ENCODE data around the gene NFAT5.
"Not testable (repeated sequence)": the region's sequence is repeated elsewhere in the genome, so short reads cannot be mapped to it uniquely, and the experiment has no call there.

NFAT5 gene, protein sequence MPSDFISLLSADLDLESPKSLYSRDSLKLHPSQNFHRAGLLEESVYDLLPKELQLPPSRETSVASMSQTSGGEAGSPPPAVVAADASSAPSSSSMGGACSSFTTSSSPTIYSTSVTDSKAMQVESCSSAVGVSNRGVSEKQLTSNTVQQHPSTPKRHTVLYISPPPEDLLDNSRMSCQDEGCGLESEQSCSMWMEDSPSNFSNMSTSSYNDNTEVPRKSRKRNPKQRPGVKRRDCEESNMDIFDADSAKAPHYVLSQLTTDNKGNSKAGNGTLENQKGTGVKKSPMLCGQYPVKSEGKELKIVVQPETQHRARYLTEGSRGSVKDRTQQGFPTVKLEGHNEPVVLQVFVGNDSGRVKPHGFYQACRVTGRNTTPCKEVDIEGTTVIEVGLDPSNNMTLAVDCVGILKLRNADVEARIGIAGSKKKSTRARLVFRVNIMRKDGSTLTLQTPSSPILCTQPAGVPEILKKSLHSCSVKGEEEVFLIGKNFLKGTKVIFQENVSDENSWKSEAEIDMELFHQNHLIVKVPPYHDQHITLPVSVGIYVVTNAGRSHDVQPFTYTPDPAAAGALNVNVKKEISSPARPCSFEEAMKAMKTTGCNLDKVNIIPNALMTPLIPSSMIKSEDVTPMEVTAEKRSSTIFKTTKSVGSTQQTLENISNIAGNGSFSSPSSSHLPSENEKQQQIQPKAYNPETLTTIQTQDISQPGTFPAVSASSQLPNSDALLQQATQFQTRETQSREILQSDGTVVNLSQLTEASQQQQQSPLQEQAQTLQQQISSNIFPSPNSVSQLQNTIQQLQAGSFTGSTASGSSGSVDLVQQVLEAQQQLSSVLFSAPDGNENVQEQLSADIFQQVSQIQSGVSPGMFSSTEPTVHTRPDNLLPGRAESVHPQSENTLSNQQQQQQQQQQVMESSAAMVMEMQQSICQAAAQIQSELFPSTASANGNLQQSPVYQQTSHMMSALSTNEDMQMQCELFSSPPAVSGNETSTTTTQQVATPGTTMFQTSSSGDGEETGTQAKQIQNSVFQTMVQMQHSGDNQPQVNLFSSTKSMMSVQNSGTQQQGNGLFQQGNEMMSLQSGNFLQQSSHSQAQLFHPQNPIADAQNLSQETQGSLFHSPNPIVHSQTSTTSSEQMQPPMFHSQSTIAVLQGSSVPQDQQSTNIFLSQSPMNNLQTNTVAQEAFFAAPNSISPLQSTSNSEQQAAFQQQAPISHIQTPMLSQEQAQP (N-terminal part only)

DNA sequence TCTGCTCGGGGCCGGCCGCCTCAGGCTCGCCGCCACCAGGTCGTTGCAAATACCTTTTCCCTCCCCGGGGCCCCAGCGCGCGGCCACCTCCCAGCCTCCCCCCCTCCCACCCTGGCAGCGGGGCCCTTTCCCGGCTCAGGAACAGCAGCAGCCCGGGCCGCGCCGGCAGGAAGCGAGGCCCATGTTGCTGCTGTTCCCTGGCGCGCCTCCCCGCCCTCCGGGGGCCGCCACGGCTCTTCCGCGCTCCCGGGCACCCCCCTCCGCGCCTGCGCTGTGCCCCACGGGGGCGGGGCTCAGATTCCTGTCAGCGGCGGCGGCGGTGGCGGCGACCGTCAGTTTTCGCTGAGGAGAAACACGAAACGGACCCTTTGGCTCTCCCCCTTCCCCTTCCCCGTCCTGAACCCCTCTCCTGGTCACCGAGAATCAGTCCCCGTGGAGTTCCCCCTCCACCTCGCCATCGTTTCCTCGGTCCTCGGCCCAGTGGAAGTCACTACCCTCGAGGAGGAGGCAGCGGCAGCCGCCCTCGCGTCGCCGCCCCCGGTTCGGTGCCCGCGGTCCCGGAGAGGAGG is at the start of gene NFAT5:
TSS of gene NFAT5 (plus strand) at position 296 of the 569 bp plus-strand sequence. CDS start 336 bp downstream, outside the sequence.
- DNase-seq (ENCODE audit: low read depth, low spot score): peak; percentile 16

DNA sequence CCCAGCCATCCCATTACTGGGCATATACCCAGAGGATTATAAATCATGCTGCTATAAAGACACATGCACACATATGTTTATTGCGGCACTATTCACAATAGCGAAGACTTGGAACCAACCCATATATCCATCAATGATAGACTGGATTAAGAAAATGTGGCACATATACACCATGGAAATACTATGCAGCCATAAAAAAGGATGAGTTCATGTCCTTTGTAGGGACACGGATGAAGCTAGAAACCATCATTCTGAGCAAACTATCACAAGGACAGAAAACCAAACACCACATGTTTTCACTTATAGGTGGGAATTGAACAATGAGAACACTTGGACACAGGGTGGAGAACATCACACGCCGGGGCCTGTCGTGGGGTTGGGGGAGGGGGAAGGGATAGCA is 47.9 kb upstream of the NFAT5 start:
- H3K27ac ChIP-seq; DNase-seq (ENCODE audit: low read depth, low spot score): not testable (repeated sequence)

More for the DNA sequence above, at the start of gene NFAT5:
- peak within 1 kb of the TSS; percentile 95 for H3K27ac ChIP-seq

- no peak for DNase-seq (ENCODE audit: low read depth, low spot score)
- peak overlapping the region; percentile 31 for H3K27ac ChIP-seq
These were observed 45.4 kb upstream of the NFAT5 start for GRCh38 chr16:69520413-69520799.

GRCh38 chr16:69520800-69521602 is 44.8 kb upstream of the NFAT5 start:
- DNase-seq (ENCODE audit: low read depth, low spot score): no peak
- H3K27ac ChIP-seq: peak overlapping the region; percentile 31

DNA sequence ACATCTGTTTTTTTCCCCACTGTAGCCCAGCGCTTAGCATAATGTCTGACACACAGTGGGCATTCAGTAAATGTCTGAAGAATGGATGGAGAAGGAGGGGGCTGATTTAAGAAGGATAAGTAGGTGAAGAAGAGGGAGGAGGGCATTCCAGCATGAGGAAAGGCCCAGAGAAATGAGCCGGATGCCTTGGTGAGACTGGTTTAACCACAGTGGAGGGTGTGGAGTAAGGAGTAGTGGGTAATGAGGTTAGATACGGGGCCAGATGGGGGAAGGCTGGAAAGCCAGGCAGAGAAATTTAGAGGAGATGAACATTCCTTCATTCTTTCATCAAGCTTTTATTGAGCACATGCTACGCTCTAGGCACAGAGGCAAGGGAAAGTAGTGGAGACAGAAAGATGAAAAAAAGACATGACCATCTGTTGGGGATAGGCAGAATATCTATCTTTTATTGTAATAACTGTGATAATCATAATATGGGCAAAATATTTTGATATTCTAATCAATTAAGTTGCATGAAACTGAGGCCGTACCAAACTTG is 43.7 kb upstream of the NFAT5 start:
- no peak for DNase-seq (ENCODE audit: low read depth, low spot score)
- no peak overlapping the region for H3K27ac ChIP-seq

DNA sequence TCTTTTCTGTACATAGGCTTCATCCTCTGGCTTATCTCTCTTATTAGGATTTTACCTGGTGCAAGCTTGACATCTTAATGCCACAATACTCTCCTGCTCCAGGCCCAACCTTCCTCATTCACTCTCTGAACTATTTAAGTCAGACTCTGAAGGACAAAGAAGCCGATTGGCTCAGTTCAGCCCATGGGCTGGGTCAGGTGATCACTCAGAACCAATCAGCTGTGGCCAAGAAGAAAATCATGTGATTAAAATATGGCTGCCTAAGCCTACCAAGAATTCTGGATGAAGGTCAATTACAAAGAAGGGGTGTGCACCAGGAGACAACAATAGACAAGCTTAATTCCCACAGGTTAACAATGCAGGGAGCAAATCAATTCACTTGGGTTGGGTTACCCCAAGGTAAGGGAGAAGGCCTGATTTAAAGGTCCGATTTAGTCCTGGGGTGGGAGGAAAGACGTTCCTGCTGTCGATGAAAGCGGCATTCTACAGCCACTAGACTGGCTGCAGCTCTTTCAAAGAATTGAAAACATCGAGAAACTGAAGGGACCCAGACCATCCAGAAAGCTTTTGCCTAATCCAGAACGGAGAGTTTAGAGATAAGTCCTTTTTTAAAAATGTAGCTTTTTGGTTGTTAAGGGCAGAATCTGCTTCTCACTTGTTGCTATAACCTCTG is 42.9 kb upstream of the NFAT5 start:
- no peak overlapping the region for H3K27ac ChIP-seq
- DNase-seq (ENCODE audit: low read depth, low spot score): no peak

DNA sequence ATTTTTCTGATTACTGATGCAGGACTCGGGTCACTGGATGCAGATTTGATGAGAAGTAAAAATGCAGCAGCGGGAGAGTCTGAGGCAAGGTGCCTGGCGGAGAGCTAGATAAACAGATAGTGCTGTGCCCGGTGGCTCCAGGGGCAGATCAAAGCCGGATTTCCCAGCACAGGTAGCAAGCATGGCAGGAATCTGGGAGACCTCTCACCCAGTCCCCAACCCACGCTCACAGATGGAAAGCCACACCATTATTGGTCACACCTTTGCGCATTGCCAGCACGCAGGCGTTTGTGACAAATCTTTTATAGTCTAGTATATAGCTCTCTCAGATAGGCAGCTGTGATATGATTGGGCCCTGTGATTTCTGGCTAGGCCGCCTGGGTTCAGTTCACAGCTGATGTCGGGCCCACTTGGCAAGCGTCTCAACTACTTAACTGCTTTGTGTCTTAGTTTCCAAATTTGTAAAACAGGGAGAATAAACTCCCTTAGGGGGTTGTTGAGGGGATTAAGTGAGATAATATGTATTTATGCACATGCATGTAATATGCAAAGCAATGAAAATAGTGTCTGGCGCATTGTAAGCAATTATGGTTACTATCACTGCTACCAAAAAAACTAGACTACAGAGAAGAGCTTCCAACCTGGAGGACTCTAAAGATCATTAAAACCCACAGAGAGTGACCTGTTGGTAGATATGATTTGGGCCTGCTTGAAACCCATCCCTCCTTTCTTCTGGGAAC is 42.0 kb upstream of the NFAT5 start:
- no peak for DNase-seq (ENCODE audit: low read depth, low spot score)
- H3K27ac ChIP-seq: no peak overlapping the region

GRCh38 chr16:69526831-69527655 is 38.7 kb upstream of the NFAT5 start:
- H3K27ac ChIP-seq: no peak overlapping the region
- no peak for DNase-seq (ENCODE audit: low read depth, low spot score)

GRCh38 chr16:69531988-69532387 is 33.8 kb upstream of the NFAT5 start:
- DNase-seq (ENCODE audit: low read depth, low spot score): no peak
- H3K27ac ChIP-seq: peak overlapping the region; percentile 98

DNA sequence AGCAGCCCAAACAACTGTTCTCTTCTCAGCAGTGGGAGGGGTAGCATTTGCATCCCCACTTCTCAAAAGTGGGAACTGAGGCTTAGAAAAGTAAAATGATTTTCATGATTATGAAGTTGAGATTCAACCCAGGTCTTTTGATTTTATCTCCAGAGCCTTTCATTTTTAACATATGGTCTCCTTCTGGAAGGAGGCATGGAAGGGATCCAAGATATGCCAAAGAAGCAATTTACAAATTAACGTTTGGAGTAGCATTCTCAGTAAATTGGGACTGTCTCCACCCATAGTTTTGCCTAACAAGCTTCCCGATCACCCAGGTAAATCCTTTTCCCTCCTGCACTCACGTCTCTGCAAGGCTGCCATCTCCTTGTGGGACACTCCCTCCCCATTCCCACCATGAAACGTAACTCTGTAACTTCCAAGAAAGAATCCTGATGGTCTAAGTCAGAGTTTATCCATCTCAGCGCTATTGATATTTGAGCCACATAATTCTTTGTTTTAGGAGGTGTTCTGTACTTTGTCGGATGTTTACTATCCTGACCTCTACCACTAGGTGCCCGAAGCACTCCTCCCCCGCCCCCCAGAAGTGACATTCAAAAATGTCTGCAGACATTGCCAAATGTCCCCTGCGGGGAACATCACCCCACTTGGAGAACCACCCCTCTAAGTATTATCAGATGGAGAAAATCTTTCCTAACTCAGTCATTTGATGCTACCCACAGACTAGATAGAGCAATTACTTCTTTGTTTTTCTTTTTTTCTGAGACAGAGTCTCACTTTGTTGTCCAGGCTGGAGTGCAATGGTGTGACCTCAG is 32.9 kb upstream of the NFAT5 start:
- no peak for DNase-seq (ENCODE audit: low read depth, low spot score)

DNA sequence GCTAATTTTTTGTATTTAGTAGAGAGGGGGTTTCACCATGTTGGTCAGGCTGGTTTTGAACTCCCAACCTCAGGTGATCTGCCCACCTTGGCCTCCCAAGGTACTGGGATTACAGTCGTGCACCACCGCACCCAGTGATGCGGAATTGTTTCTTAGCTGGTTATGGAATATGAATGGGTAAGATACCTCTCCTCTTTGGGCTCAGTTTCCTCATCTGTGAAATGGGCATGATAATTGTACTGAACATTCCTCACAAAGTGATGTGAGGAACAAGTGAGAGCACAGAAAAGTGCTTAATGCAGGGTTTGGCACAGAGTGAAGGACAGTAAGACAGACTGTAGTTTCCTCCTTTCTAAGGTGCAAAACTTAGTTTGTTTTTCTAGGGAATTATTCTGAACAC is 31.0 kb upstream of the NFAT5 start:
- H3K27ac ChIP-seq: peak overlapping the region; percentile 62
- DNase-seq (ENCODE audit: low read depth, low spot score): no peak

More for the DNA sequence above, 32.9 kb upstream of the NFAT5 start:
- H3K27ac ChIP-seq: no peak overlapping the region

DNA sequence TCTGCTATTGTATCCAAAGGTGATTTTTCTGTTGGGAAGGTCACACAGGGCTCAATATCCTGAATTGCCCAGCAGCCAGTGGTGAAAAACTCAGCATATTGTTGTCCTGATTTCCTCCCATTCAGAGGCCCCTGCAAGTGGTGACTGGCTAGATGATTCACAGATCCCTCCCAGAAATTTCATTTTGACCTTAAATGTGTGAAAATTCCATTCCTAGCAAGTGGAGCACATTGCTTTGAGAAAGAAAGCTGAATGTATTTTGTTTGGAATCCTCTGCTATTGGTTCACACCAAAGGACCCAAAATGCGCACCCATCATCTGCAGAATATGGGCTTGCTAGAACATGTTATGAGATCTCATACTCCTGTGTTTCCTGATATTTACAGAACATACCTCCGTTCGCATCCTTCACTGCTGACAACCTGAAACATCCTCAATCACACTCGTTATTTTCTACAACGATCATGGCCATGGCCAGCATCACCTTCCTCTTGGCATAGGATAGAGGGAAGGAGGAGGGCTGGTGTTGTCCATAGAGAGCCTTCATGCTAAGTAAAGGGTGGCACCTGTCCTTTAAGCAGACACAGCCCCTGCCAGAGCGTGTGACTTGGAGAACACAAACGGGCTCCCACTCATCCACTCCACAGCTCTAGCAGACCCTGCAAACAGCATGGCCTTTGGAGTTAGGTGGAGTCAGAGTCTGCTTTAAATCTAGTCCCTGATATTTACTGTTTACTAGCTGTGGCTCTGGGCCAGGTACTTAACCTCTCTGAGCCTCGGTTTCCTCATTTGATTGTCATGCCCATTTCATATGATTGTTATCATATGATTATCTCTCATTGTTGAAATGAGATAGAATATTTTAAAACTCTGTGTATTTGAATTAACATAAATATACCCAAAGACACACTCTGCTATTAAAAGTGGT is 30.4 kb upstream of the NFAT5 start:
- no peak for DNase-seq (ENCODE audit: low read depth, low spot score)
- peak overlapping the region; percentile 62 for H3K27ac ChIP-seq

DNA sequence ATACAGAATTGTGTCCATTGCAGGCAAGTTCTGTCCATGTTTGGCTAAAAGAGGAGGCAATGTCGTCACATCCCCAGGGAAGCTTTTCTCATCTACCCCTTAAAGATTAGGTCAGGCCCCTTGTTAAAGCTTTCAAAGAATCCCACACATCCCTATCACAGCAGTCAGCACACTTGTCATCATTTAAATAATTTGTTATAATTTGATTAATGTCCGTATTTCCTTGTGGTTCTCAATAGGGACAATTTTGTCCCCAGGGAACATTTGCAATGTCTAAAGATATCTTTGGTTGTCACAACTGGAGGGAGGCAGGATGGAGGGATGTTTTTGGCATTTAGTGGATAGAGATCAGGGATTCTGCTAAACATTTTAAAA is 28.1 kb upstream of the NFAT5 start:
- H3K27ac ChIP-seq: no peak overlapping the region
- no peak for DNase-seq (ENCODE audit: low read depth, low spot score)

GRCh38 chr16:69538808-69539207 is 27.0 kb upstream of the NFAT5 start:
- H3K27ac ChIP-seq: peak overlapping the region; percentile 54
- DNase-seq (ENCODE audit: low read depth, low spot score): no peak

DNA sequence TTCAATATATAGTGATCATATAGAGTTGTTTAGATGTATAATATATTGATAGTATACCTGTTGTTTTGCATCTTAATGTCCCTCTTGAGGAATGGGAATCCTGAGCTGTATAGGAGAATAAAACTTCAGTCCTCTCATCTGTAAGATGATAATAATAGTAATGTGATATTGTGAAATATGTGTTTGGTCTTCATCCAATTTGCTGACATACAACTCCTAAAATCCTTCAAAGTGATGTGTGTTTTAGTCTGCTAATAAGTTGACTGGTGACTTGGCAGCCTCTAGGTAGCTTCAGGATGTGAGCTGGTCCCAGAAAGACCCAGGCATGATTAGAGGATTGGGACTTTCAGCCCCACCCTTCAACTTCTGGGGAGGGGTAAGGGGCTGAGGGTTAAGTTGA is 22.8 kb upstream of the NFAT5 start:
- DNase-seq (ENCODE audit: low read depth, low spot score): no peak
- H3K27ac ChIP-seq: no peak overlapping the region
